Subcutaneous abdominal adipose tissue (tissue), 5 donors: Measurements from ENCODE around the gene LMOD3.

Source experiments
- H3K27ac ChIP-seq: one replicate; pipeline ENCODE4 v1.7.0; 2013; ENCODE audit warnings: low read depth, mild to moderate bottlenecking, inconsistent platforms, low read length, moderate library complexity
- H3K27me3 ChIP-seq, 5 donors: one replicate each; pipeline ENCODE4 v1.7.0; 2013; ENCODE audit warnings: low read length in 5 of 5, inconsistent platforms in 1 of 5; ENCODE audit not compliant: control insufficient read depth in 5 of 5, insufficient read depth in 4 of 5
- H3K36me3 ChIP-seq, 5 donors: one replicate each; pipeline ENCODE4 v1.7.0; 2013; ENCODE audit warnings: low read length in 5 of 5; ENCODE audit not compliant: control insufficient read depth in 5 of 5, insufficient read depth in 5 of 5
- H3K4me1 ChIP-seq, 5 donors: one replicate each; pipeline ENCODE4 v1.7.0; 2013; ENCODE audit warnings: low read length in 5 of 5, mild to moderate bottlenecking in 3 of 5, moderate library complexity in 1 of 5; ENCODE audit not compliant: control insufficient read depth in 5 of 5, insufficient read depth in 5 of 5
- H3K4me3 ChIP-seq, 5 donors: one replicate each; pipeline ENCODE4 v1.7.0; 2013; ENCODE audit warnings: low read length in 5 of 5, low read depth in 1 of 5
- H3K9ac ChIP-seq, 5 donors: one replicate each; pipeline ENCODE4 v1.7.0; 2013; ENCODE audit warnings: low read length in 5 of 5, mild to moderate bottlenecking in 4 of 5, moderate library complexity in 3 of 5
- H3K9me3 ChIP-seq, 5 donors: one replicate each; pipeline ENCODE4 v1.7.0; 2013; ENCODE audit warnings: low read length in 5 of 5; ENCODE audit not compliant: control insufficient read depth in 5 of 5
- donor health status: healthy.
- donor health status: healthy.
- donor health status: healthy.
- donor health status: healthy.
- donor health status: healthy.

LMOD3 gene

GRCh38 chr3:69128509-69128908, 6.1 kb upstream of the LMOD3 start:
- H3K4me1 ChIP-seq, result no peaks in the 10 kb centered on the region
- no peak overlapping the region for H3K9ac ChIP-seq
- H3K36me3 ChIP-seq, result no peaks in the 10 kb centered on the region
- no peak overlapping the region for H3K4me3 ChIP-seq
- no peaks in the 10 kb centered on the region for H3K27me3 ChIP-seq
- no peaks in the 10 kb centered on the region for H3K9me3 ChIP-seq
- H3K27ac ChIP-seq, result no peak overlapping the region

DNA sequence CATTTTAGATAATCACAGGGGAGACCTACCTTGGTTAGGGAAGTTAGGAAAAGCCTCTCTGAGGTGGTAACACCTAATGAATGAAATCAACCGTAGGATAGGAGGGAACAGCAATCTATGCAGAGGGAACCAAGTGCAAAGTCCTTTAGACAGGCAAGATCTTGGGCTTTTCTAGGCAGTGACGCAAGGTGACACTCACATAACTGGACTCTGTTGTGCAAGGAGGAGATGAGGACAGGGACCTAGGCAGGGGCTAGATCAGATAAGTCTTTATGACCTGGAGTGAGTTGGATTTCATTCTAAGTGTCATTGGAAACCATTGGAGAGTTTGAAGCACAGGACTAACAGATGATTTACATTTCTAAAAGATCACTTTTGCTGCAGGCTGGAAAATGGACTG, 4.6 kb upstream of the LMOD3 start:
- Histone ChIP-seq H3K4me1 (peaks cover 0 to under 1% (median 0%) of the 10 kb centered on the region in 5 donors), H3K9ac (no peak overlapping the region), H3K27me3 (no peaks in the 10 kb centered on the region), H3K27ac (no peak overlapping the region), H3K36me3 (no peaks in the 10 kb centered on the region), H3K9me3 (no peaks in the 10 kb centered on the region), H3K4me3 (no peak overlapping the region)

DNA sequence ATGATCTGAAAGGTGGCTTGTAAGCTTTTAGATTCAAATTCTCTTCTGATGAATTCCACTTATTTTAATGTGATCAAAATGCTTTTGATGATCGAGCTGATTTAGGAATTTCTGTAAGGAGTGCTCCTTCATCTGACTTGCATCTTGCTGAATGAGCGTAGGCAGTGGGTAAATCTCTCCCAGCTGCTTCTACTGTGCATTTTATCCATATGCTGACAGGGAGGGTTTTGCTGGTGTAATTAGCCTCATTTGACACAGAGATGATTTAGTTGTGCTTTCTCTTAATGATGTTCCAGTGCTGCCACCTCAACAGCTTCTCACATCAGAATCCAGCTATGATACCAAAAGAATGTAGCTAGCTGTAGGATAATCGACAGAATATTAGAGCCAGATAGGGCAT, 3.8 kb upstream of the LMOD3 start:
- no peak overlapping the region for H3K4me3 ChIP-seq
- no peak overlapping the region for H3K27ac ChIP-seq
- no peaks in the 10 kb centered on the region for H3K9me3 ChIP-seq
- H3K27me3 ChIP-seq, result no peaks in the 10 kb centered on the region
- peaks cover 0 to 6% (median 0%) of the 10 kb centered on the region in 5 donors for H3K4me1 ChIP-seq
- no peak overlapping the region for H3K9ac ChIP-seq
- H3K36me3 ChIP-seq, result no peaks in the 10 kb centered on the region

- Histone ChIP-seq H3K4me3 (peak overlapping the region in 1 of 5 donors; percentile 29), H3K27me3 (no peaks in the 10 kb centered on the region), H3K27ac (peak overlapping the region; percentile 18), H3K9ac (no peak overlapping the region), H3K9me3 (no peaks in the 10 kb centered on the region), H3K4me1 (peaks cover 0 to 6% (median 0%) of the 10 kb centered on the region in 5 donors), H3K36me3 (no peaks in the 10 kb centered on the region)
These were observed 445 bp downstream of the LMOD3 start for GRCh38 chr3:69121950-69122349.

- Histone ChIP-seq H3K27me3 (no peaks in the 10 kb centered on the region), H3K4me1 (peaks cover 0 to 6% (median 0%) of the 10 kb centered on the region in 5 donors), H3K36me3 (no peaks in the 10 kb centered on the region), H3K4me3 (no peak overlapping the region), H3K9ac (no peak overlapping the region), H3K9me3 (no peaks in the 10 kb centered on the region), H3K27ac (peak overlapping the region; percentile 18)
These were observed 882 bp downstream of the LMOD3 start for GRCh38 chr3:69121513-69121912.

DNA sequence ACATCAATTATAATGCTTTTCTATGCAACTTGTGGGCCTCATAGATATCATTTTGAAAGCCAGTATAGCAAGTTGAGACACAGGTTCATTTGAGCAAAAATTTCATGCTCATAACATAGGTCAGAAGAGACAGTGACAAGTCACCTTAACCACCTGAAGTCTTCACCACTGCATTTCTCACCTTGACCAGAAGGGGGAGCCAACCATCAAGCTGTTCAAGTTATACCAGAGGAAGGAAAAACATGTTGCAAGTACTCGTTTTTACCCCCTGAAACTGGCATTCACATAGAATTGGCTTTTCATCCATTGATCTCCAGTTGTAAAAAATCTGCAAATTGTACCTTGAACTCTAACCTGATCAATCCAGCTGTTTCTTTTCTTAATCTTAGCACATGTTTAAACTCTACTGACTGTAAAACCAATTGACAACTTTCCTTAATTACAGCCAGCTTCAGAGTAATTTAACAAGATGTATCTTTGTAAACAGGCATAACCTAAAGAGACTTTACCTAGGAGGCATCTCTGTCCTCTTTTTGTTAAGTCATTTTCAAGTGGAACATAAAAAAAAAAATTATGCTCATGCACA, 1.4 kb downstream of the LMOD3 start:
- H3K9me3 ChIP-seq, result no peaks in the 10 kb centered on the region
- H3K4me1 ChIP-seq, result peaks cover 0 to 10% (median 0%) of the 10 kb centered on the region in 5 donors
- H3K4me3 ChIP-seq, result no peak overlapping the region
- no peak overlapping the region for H3K9ac ChIP-seq
- H3K27me3 ChIP-seq, result no peaks in the 10 kb centered on the region
- no peak overlapping the region for H3K27ac ChIP-seq
- H3K36me3 ChIP-seq, result no peaks in the 10 kb centered on the region

DNA sequence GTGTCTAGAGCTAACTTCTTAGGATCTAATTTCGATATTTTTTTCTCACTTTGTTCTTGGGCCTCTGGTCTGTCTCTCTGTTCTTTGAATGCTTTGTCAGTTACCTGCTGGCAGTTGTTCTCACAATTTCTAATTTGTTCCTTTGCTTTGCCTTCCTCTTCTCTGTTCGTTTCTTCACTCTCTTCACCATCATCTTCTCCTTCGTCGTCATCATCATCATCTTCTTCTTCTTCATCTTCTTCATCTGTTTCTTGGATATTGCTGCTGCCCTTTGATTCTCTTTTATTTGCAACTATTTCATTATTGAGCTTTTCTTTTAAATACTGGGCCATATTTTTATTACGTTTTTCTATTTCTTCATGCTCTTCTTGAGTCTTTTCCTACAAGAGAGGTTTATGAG, 2.7 kb downstream of the LMOD3 start:
- no peaks in the 10 kb centered on the region for H3K9me3 ChIP-seq

GRCh38 chr3:69119138-69119537, 3.3 kb downstream of the LMOD3 start:
- Histone ChIP-seq H3K4me1 (peaks cover 0 to 11% (median 0%) of the 10 kb centered on the region in 5 donors), H3K9ac (no peak overlapping the region), H3K27ac (no peak overlapping the region)

More for the DNA sequence above, 2.7 kb downstream of the LMOD3 start:
- peaks cover 0 to 11% (median 0%) of the 10 kb centered on the region in 5 donors for H3K4me1 ChIP-seq
- H3K9ac ChIP-seq, result no peak overlapping the region
- no peak overlapping the region for H3K27ac ChIP-seq
- no peak overlapping the region for H3K4me3 ChIP-seq
- H3K36me3 ChIP-seq, result no peaks in the 10 kb centered on the region
- H3K27me3 ChIP-seq, result no peaks in the 10 kb centered on the region

GRCh38 chr3:69118555-69118954, 3.8 kb downstream of the LMOD3 start:
- no peaks in the 10 kb centered on the region for H3K9me3 ChIP-seq
- H3K27ac ChIP-seq, result no peak overlapping the region

More at GRCh38 chr3:69119138-69119537, 3.3 kb downstream of the LMOD3 start:
- no peaks in the 10 kb centered on the region for H3K36me3 ChIP-seq
- H3K4me3 ChIP-seq, result no peak overlapping the region
- H3K27me3 ChIP-seq, result no peaks in the 10 kb centered on the region
- no peaks in the 10 kb centered on the region for H3K9me3 ChIP-seq

DNA sequence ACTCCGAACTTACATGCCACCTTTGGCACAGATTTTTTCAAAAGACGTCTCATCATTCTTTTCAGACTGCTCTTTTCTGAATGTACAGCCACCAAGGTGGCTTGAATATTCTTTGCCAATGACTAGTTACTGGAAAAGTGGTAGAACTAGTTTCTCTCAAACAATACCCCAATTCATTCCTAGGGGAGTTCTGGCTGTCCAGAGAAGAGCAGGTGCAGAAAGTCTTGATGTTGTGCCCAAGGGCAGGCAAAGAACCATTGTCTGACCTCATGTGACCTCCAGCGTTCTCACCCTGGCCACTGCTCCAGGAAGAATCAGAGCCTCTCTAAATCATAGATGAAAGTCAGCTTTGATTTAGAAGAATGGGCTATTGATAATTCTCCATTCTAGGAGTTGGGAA, 5.5 kb downstream of the LMOD3 start:
- no peaks in the 10 kb centered on the region for H3K9me3 ChIP-seq
- H3K27ac ChIP-seq, result no peak overlapping the region
- H3K4me3 ChIP-seq, result no peak overlapping the region
- H3K4me1 ChIP-seq, result peaks cover 0 to 15% (median 0%) of the 10 kb centered on the region in 5 donors
- no peaks in the 10 kb centered on the region for H3K27me3 ChIP-seq
- H3K9ac ChIP-seq, result no peak overlapping the region
- H3K36me3 ChIP-seq, result no peaks in the 10 kb centered on the region

More at GRCh38 chr3:69118555-69118954, 3.8 kb downstream of the LMOD3 start:
- Histone ChIP-seq H3K4me1 (peaks cover 0 to 14% (median 0%) of the 10 kb centered on the region in 5 donors), H3K9ac (no peak overlapping the region), H3K4me3 (no peak overlapping the region), H3K27me3 (no peaks in the 10 kb centered on the region), H3K36me3 (no peaks in the 10 kb centered on the region)
